Mesendoderm (in vitro differentiated cells): ENCODE measurements around the gene GATA1.

ENCODE experiments used
- DNase-seq: peaks from one replicate; pipeline ENCODE4 v3.0.0; 2013
- H2AK5ac ChIP-seq: 2 replicates; pipeline ENCODE4 v1.6.1; 2013; ENCODE audit warnings: low read length, inconsistent platforms
- H2BK120ac ChIP-seq: 2 replicates; pipeline ENCODE4 v1.6.1; 2013; ENCODE audit warnings: low read depth, mild to moderate bottlenecking, low read length, moderate library complexity, mixed read lengths
- H2BK15ac ChIP-seq: replicated peaks from 2 replicates; pipeline ENCODE4 v1.6.1; 2013; ENCODE audit warnings: low read depth, mild to moderate bottlenecking, moderate library complexity
- H2BK5ac ChIP-seq: 2 replicates; pipeline ENCODE4 v1.6.1; 2013; ENCODE audit warnings: low read length, inconsistent platforms
- H3K18ac ChIP-seq: 2 replicates; pipeline ENCODE4 v1.6.1; 2013; ENCODE audit warnings: mild to moderate bottlenecking, low read length, mixed read lengths
- H3K23ac ChIP-seq: one replicate; pipeline ENCODE4 v1.6.1; 2013; ENCODE audit warnings: low read length
- H3K27ac ChIP-seq: 2 replicates; pipeline ENCODE4 v1.5.1; 2013; ENCODE audit warnings: low read depth, mild to moderate bottlenecking, inconsistent platforms, low read length, moderate library complexity
- H3K27me3 ChIP-seq: 2 replicates; pipeline ENCODE4 v1.6.1; 2013; ENCODE audit warnings: low read length, control low read depth, mild to moderate bottlenecking, inconsistent platforms; ENCODE audit not compliant: insufficient read depth, poor library complexity
- H3K36me3 ChIP-seq: 2 replicates; pipeline ENCODE4 v1.6.1; 2013; ENCODE audit warnings: low read length, inconsistent platforms; ENCODE audit not compliant: control insufficient read depth, insufficient read depth
- H3K4ac ChIP-seq: one replicate; pipeline ENCODE4 v1.6.1; 2013; ENCODE audit warnings: low read depth, mild to moderate bottlenecking, low read length, moderate library complexity
- H3K4me1 ChIP-seq: 2 replicates; pipeline ENCODE4 v1.6.1; 2013; ENCODE audit warnings: low read depth, low read length, inconsistent platforms; ENCODE audit not compliant: control insufficient read depth
- H3K4me2 ChIP-seq: 2 replicates; pipeline ENCODE4 v1.6.1; 2013; ENCODE audit warnings: low read length
- H3K4me3 ChIP-seq: 2 replicates; pipeline ENCODE4 v1.5.1; 2013; ENCODE audit warnings: mild to moderate bottlenecking, low read length
- H3K56ac ChIP-seq: one replicate; pipeline ENCODE4 v1.6.1; 2013; ENCODE audit warnings: low read length
- H3K79me1 ChIP-seq: 2 replicates; pipeline ENCODE4 v1.6.1; 2013; ENCODE audit warnings: low read length, inconsistent platforms
- H3K79me2 ChIP-seq: 2 replicates; pipeline ENCODE4 v1.6.1; 2013; ENCODE audit warnings: mild to moderate bottlenecking, low read length; ENCODE audit not compliant: control insufficient read depth, insufficient read depth
- H3K9ac ChIP-seq: 2 replicates; pipeline ENCODE4 v1.6.1; 2013; ENCODE audit warnings: low read length, inconsistent platforms
- H4K5ac ChIP-seq: one replicate; pipeline ENCODE4 v1.6.1; 2013; ENCODE audit warnings: low read length
- H4K8ac ChIP-seq: one replicate; pipeline ENCODE4 v1.6.1; 2013; ENCODE audit warnings: low read depth, mild to moderate bottlenecking, control low read depth, low read length, moderate library complexity
- WGBS: extraction: QIAGEN DNeasy Blood & Tissue Kit; methylation state at CpG from one replicate; pipeline ENCODE4 v1.1.7; 2013; ENCODE audit warnings: low lambda C conversion rate, missing lambda C conversion rate; ENCODE audit not compliant: insufficient coverage; ENCODE audit errors: extremely low coverage; 5-methylcytosine and 5-hydroxymethylcytosine counted together

GATA1 gene

GRCh38 chrX:48798318-48798717 lies 11.9 kb downstream of the GATA1 start:
- Histone ChIP-seq H4K8ac (no peak overlapping the region), H3K4me3 (no peak overlapping the region), H3K79me1 (no peaks in the 10 kb centered on the region), H3K4ac (no peak overlapping the region), H3K79me2 (no peaks in the 10 kb centered on the region), H3K4me2 (no peak overlapping the region), H2BK5ac (no peak overlapping the region), H3K56ac (no peak overlapping the region), H3K4me1 (no peaks in the 10 kb centered on the region), H2AK5ac (no peak overlapping the region), H2BK120ac (no peak overlapping the region), H3K9ac (no peak overlapping the region), H3K36me3 (no peaks in the 10 kb centered on the region), H3K27ac (no peak overlapping the region), H2BK15ac (no peak overlapping the region), H3K18ac (no peak overlapping the region), H3K23ac (no peak overlapping the region), H3K27me3 (no peaks in the 10 kb centered on the region), H4K5ac (no peak overlapping the region)
- WGBS, result no CpG with 5 or more reads among the region's 2 CpGs
- DNase-seq, result no peak

GRCh38 chrX:48800574-48801279 lies 14.3 kb downstream of the GATA1 start:
- peak overlapping the region; percentile 41 for H3K27ac ChIP-seq
- DNase-seq, result peak; percentile 6
- H4K8ac ChIP-seq, result no peak overlapping the region

GRCh38 chrX:48801280-48802088 lies 15.1 kb downstream of the GATA1 start, which contains the start of gene HDAC6:
Gene HDAC6 (plus strand): TSS chrX:48802067. CDS start chrX:48802693, 626 bp downstream.
- Histone ChIP-seq H3K27ac (peak within 1 kb of the TSS; percentile 95), H3K4me2 (peak within 1 kb of the TSS; percentile 74), H3K4me1 (no peaks in the 10 kb centered on the region), H3K79me1 (no peaks in the 10 kb centered on the region), H3K4ac (no peak within 1 kb of the TSS), H3K9ac (peak within 1 kb of the TSS; percentile 89), H2BK120ac (no peak within 1 kb of the TSS), H3K79me2 (no peaks in the 10 kb centered on the region), H2BK15ac (no peak within 1 kb of the TSS), H3K18ac (peak within 1 kb of the TSS; percentile 94), H4K5ac (peak within 1 kb of the TSS; percentile 71), H4K8ac (no peak within 1 kb of the TSS), H2AK5ac (no peak within 1 kb of the TSS), H3K56ac (peak within 1 kb of the TSS; percentile 95), H3K4me3 (peak within 1 kb of the TSS; percentile 75), H3K36me3 (no peaks in the 10 kb centered on the region), H2BK5ac (peak within 1 kb of the TSS; percentile 82), H3K23ac (no peak within 1 kb of the TSS), H3K27me3 (no peaks in the 10 kb centered on the region)
- WGBS, result no CpG with 5 or more reads among the region's 89 CpGs
- peak; percentile 99 for DNase-seq

More at GRCh38 chrX:48800574-48801279, 14.3 kb downstream of the GATA1 start:
- no peak overlapping the region for H3K4ac ChIP-seq
- H3K56ac ChIP-seq, result peak overlapping the region; percentile 86
- H3K18ac ChIP-seq, result no peak overlapping the region
- no peak overlapping the region for H2BK15ac ChIP-seq
- peak overlapping the region; percentile 74 for H3K4me2 ChIP-seq
- H3K4me1 ChIP-seq, result no peaks in the 10 kb centered on the region
- H3K23ac ChIP-seq, result no peak overlapping the region
- H3K9ac ChIP-seq, result peak overlapping the region; percentile 89
- WGBS, result no CpG with 5 or more reads among the region's 17 CpGs
- H3K4me3 ChIP-seq, result peak overlapping the region; percentile 58
- no peak overlapping the region for H2AK5ac ChIP-seq
- no peaks in the 10 kb centered on the region for H3K36me3 ChIP-seq
- H2BK5ac ChIP-seq, result no peak overlapping the region
- H3K79me1 ChIP-seq, result no peaks in the 10 kb centered on the region
- no peaks in the 10 kb centered on the region for H3K79me2 ChIP-seq
- H2BK120ac ChIP-seq, result no peak overlapping the region
- peak overlapping the region; percentile 71 for H4K5ac ChIP-seq
- no peaks in the 10 kb centered on the region for H3K27me3 ChIP-seq

GRCh38 chrX:48802089-48802904 lies 15.9 kb downstream of the GATA1 start:
- peak overlapping the region; percentile 75 for H3K4me3 ChIP-seq
- no peaks in the 10 kb centered on the region for H3K27me3 ChIP-seq
- no peak overlapping the region for H3K4ac ChIP-seq
- peak overlapping the region; percentile 76 for H3K18ac ChIP-seq
- H3K79me1 ChIP-seq, result no peaks in the 10 kb centered on the region
- H2BK120ac ChIP-seq, result no peak overlapping the region
- no peak overlapping the region for H4K8ac ChIP-seq
- no peak overlapping the region for H4K5ac ChIP-seq
- no CpG with 5 or more reads among the region's 40 CpGs for WGBS
- H3K79me2 ChIP-seq, result no peaks in the 10 kb centered on the region
- no peak overlapping the region for H2BK15ac ChIP-seq
- H3K9ac ChIP-seq, result peak overlapping the region; percentile 88
- H3K56ac ChIP-seq, result peak overlapping the region; percentile 90
- DNase-seq, result peak; percentile 95
- H3K23ac ChIP-seq, result no peak overlapping the region
- peak overlapping the region; percentile 38 for H3K4me2 ChIP-seq
- no peak overlapping the region for H2AK5ac ChIP-seq
- H2BK5ac ChIP-seq, result peak overlapping the region; percentile 82
- H3K4me1 ChIP-seq, result no peaks in the 10 kb centered on the region
- peak overlapping the region; percentile 95 for H3K27ac ChIP-seq
- no peaks in the 10 kb centered on the region for H3K36me3 ChIP-seq

GRCh38 chrX:48802905-48803200 lies 16.5 kb downstream of the GATA1 start:
- Histone ChIP-seq H3K9ac (peak overlapping the region; percentile 75), H2BK15ac (no peak overlapping the region), H3K27me3 (no peaks in the 10 kb centered on the region), H3K79me2 (no peaks in the 10 kb centered on the region), H3K4me2 (peak overlapping the region; percentile 38), H3K4me3 (peak overlapping the region; percentile 46), H2BK120ac (no peak overlapping the region), H4K5ac (no peak overlapping the region), H3K27ac (peak overlapping the region; percentile 57), H3K36me3 (no peaks in the 10 kb centered on the region), H2BK5ac (no peak overlapping the region), H3K79me1 (no peaks in the 10 kb centered on the region), H3K23ac (no peak overlapping the region), H3K18ac (no peak overlapping the region), H2AK5ac (no peak overlapping the region), H3K56ac (peak overlapping the region; percentile 83), H3K4ac (no peak overlapping the region), H3K4me1 (no peaks in the 10 kb centered on the region), H4K8ac (no peak overlapping the region)
- no CpG with 5 or more reads among the region's 4 CpGs for WGBS
- DNase-seq, result peak; percentile 8
